ENCODE measurements around the gene HUWE1.
"Not testable (repeated sequence)": the region's sequence is repeated elsewhere in the genome, so short reads cannot be mapped to it uniquely, and the experiment has no call there.

Gene HUWE1

DNA sequence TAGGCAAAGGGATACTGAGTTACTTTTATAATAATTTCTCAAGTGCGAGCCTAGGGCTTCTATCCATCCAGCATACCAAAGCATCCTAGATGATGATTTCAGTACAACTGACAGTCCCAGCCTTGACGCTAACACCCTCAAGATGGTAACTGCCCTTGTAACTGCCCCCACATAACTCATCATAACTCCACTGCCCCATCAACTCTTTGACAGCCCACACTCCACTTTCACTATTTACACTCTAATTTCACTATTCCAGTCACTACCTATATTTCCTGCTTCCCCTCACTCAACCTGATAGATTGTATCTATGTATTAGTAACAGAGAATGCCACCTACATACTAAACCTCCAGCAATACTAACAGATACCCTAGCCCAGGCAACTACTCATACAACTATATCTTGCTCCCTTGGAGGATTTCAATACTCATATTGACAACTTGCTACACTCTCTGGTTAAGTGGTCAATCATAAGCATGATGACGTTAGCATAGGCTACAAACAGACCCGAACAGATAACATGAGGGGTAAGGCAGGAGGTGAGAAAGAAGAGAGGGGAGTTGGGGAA, 65.0 kb downstream of the HUWE1 start:
- no peak for DNase-seq (ENCODE audit: low read depth)

DNA sequence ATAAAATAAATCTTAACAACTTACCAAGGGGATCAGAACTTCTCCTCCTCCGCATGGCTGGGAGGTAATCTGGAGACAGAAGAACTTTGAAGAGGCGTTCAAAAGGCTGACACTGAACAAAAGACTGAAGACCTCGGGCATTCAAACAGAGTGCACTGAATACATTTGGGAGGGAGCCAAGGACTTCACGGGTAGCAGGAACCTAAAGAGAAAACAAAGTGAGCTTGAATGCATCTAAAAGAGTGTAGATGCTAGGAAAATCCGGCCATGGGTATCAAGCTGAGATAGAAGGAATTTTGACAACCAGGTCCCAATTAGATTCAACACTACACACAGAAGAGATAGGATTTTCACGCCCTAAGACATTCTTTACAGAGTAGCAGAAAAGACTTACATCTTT, 69.6 kb downstream of the HUWE1 start:
- DNase-seq (ENCODE audit: low read depth) = no peak

DNA sequence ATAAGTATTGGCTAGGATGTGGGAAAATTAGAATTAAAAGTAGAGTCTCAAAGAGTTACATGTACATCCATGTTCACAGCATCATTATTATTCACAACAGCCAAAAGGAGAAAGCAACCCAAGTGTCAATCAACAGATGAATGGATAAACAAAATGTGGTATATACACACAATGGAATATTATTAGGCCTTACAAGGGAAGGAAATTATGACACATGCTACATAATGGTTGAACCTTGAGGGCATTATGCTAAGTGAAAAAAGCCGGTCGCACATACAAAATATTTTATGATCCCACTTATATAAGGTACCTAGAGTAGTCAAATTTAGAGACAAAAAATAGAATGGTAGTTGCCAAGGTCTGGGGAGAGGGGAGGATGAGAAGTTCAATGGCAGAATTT, 80.1 kb downstream of the HUWE1 start:
- DNase-seq (ENCODE audit: low read depth) = no peak

DNA sequence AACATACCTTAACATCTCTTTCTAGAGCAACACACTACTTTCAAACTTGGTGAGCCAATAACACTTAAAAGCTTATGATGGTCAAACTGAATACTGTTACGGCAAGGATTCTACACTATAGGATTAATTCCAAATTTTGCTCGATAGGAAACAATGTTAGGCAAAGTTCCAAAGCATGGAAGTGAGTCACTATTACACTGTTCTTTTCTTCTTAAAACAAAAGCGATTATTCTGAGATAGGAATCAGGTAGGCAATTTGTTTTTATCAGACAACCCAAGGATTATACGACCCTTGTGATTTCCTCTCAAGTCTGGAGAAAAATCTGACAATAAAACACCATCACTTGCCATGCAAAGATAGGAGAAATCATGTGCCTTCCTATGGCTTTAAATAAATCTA, 81.5 kb downstream of the HUWE1 start:
- no peak for DNase-seq (ENCODE audit: low read depth)

DNA sequence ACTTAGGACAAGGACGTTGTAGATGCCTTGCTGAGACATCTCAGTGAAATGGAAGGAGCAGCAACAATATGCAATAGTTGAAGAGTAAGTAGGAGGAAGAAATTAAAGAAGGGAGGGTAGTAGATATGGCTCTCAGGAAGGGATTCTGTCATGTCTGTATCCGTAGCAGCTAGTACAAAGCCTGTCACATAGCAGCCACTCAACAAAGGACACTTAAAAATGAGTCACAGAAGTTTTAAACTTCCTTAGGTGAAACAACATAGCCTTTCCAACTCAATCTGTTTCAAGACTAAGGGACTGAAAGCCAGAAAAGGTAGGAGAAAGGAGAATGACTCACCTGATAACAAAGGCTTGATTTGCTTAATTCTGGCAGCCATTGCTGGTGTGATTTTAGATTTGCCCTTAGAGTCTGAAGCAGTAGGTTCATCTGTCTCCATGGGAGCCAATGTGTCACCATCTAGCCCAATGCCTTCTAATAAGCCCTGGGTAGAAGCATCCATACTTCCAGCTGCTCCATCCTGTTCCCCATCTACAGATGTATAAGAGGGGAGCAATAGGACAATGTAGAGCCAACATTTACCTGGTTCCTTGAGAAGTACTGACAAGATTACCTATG, 86.6 kb downstream of the HUWE1 start:
- DNase-seq (ENCODE audit: low read depth) = no peak

DNA sequence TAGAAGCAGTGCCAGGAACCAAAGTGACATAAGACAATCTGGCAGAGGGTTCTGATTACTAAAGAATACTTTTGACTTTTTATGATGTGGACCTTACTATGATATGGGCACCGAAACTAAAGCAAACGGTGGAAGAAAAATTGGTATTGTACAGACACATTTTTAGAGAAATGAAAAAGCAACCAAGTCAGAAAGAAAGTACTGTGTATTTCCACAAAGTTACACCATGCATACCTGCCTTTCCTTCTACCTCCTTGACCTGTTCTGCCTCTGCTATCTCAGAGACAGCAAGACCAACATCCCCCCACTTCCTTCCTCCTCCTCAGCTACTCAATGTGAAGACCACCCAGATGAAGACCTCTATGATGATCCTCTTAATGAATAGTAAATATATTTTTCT, 88.3 kb downstream of the HUWE1 start:
- no peak for DNase-seq (ENCODE audit: low read depth)

DNA sequence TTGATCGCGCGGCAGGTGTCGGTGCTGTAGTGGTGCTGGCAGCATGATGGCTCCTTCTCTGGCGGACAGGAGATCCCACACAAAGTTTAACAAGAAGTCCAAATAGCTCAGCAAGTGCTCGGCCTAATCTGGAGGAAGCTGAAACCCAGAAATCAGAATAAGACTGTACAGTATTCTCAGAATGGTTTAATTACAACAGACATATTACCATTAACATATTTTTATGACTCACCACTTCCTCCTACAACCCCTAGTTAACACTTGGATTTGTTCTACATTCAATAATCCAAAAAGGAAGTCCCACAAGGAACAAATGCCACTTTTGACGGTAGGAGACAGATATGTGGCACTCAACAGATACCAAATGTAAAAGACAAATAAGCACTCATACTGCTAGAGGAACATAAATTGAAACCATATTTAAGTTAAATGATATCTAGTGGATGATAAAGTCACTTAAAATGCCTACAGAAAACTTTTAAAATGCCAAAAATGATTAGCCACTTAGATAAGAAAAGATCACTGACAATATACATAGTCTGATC, 91.2 kb downstream of the HUWE1 start:
- DNase-seq (ENCODE audit: low read depth) = no peak

DNA sequence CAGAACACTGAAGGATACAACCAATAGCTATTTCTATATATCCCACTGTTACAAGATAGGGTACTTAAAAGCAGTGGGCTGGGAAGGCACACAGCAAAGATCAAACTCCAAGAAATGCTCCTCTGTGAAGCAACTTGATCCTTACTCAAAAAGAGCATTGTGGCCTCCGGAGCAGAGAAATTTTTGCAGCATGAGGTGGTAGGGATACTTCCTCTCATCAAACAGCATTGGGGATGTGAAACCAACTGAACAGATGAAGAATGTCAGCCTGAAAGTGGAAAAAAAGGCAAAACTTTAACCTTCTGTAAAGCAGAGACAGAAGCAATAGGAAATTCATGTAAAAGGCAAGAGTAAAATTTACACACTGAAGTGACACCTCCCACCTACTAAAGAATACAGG, 92.2 kb downstream of the HUWE1 start:
- no peak for DNase-seq (ENCODE audit: low read depth)

DNA sequence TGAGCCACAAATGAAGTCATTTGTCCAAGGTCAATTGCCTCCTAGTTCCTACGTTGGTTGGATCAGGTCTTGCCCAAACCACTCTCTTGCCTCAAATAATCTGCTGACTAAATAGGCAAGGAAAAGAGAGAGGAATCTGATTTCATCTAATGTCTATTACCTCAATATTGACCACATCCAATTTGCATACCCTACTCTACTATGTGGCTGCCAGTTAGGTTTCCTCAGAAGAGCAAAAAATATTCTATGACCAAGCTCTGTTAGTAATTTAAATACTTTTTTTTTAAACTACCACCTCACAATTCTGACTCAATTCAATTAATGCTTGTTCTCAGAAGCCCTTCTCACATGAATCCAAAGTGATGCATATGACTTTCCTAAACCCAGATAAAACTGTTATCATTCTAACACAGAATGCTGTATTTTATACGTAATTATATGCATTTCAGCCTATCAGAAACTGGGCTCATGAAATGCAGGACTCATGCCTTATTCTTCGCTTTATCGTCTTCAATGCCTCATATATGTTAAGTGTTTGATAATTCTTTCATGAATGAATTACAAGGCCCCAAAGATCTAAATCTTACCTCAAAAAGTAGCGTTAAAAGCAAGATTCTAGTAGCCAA, 98.6 kb downstream of the HUWE1 start:
- DNase-seq (ENCODE audit: low read depth) = no peak

DNA sequence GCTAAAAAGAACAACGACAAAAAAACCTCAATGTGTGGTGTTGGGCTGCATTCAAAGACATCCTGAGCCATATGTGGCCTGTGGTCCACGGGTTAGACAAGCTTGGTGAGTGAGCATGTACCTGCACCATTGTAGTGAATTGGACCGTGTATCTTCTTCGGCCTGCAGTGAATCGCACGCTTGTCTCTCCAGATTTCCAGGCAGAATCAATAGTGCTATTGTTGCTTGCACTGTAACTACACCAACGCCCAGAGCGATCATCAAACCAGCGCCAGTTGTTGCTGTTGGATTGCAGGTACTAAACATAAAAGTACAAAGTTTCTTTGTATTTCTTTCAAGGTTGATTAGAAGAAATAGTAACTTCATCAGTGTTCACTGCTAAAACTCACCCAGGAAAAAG, 101.6 kb downstream of the HUWE1 start:
- no peak for DNase-seq (ENCODE audit: low read depth)

DNA sequence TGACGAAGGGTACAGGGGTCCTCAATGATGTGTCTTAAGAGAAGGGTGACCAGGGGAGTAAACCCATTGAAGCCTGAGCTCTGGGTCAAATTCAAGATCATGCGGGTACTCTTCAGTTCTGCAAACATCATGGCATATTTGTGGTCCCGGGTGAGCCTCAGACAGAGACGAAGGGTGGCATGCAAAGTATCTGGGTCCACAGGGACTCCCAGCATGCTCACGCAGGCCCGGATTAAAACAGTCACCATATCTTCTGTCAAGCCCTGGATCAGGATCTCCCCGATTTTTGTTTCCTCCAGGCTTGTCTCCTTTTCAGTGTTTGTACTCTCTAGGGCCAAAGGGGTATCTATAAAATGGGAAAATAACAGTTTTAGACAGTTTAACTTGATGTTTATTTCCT, 102.9 kb downstream of the HUWE1 start:
- DNase-seq (ENCODE audit: low read depth) = no peak

DNA sequence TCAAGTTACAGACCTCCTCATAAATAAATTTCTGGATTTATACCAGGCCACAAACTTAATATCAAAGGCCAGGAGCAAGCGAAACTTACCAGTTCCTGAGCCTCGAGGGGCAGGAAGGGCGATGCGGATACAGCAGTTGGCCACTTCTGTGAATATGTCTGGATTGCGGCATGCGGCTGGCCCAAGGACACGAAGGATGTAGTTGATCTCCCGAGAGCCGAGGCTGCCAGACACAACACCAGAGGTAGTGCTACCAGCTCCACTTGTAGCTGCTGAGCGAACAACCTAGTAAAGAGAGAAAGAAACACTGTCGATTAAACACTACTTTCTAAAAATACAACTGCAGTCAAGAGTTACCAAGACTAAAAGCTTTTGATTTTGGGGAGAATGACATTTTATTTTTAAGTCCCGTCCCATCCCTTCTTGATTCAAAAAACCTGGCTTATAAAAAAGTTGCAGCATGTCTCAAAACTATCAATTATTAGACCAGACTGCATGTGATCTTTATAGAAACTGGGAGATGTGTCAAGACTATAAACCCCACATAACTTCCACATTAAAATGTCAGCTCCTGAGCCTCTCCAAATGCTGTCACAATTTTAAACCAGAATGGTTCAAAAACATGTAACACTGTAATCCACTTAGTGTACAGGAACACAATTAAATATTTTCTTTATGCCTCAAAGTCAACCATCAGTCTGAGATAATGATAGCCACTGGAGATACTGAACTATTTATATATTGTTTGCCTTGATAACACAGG, 105.6 kb downstream of the HUWE1 start:
- no peak for DNase-seq (ENCODE audit: low read depth)

DNA sequence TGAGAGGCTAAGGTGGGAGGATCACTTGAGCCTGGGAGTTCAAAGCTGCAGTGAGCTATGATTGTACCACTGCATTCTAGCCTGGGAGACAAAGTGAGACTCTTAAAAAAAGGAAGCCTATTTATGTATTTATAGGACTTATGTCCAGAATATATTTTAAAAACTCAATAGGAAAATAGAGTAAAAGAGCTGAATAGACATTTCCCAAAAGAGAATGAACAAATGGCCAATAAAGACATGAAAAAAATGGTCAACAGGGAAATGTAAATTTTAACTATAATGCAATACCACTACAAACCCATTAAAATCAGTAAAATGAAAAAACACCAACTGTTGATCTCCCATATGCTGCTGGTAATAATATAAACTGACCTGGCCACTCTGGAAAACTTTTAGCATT, 115.0 kb downstream of the HUWE1 start:
- no peak for DNase-seq (ENCODE audit: low read depth)

DNA sequence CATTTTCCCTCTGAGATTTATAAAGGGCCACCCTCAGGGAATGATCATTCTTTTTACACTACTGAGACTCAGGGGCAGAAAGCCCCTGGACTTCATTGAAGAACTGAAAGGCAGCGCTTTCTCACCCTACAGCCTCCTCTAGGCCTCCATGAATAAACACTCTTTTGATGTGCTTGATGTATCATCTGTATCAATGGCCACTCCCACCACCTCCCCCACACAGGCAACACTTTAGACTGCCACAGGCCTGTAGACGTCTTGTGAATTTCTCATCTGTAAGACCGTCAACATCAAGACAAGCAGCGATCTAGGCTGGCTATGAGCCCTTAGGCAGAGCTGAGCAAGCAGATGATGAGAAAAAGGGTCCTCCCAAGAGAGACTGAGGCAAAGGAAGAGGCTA, 123.2 kb downstream of the HUWE1 start:
- no peak for DNase-seq (ENCODE audit: low read depth)

DNA sequence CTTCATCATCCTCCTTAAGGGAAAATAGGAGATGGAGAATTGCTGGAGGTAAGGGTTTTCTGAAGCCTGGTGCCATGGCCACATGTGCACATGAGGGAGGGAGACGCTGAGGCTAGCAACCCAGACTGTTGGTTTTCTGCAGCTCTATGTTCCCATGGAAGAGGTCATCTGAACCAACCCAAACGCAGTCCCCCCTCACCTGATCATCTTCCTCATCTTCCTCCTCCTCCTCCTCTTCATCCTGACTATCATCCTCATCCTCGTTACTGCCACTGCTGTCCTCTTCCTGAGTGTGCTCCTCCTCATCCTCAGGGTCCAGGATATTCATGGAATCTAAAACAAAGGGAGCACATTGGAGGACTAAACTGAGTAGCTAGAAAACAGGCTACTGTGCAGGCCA, 124.6 kb downstream of the HUWE1 start:
- no peak for DNase-seq (ENCODE audit: low read depth)

DNA sequence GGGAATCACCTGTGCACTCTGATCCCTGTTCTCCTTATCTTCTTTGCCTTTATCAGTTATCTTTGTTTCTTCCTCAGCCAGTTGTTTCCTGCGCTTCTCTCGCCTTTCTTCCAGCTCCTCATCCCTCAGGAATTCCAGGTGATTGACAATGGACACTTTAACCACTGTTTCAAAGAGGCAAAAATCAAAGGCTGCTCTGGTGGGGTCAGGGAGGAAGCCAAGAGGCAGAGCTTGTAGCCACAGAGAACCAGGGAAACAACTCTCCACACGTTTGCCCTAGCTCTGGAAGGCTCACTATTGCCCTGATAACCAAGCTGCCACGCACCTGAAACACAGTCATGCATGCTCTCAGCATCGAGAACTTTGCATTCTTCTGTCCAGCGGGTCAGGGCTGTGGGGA, 127.9 kb downstream of the HUWE1 start:
- DNase-seq (ENCODE audit: low read depth) = no peak

DNA sequence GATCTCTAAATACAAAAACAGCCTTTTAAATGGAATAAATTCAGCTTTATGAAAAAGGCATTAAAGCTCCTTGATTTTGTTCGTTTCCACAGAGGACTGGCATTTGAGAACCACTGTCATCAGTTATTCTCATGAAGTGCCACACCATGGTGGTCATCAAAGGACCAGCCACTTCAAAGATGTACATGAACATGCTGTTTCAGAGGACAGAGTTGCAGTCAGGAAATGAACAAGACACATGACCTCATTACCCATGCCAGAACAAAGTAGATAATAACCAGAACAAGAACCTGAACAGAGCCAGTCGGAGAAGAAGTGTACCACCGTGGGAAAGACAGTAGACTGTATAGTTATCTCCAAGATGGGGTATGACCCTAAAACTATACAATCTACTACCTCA, 129.7 kb downstream of the HUWE1 start:
- no peak for DNase-seq (ENCODE audit: low read depth)

DNA sequence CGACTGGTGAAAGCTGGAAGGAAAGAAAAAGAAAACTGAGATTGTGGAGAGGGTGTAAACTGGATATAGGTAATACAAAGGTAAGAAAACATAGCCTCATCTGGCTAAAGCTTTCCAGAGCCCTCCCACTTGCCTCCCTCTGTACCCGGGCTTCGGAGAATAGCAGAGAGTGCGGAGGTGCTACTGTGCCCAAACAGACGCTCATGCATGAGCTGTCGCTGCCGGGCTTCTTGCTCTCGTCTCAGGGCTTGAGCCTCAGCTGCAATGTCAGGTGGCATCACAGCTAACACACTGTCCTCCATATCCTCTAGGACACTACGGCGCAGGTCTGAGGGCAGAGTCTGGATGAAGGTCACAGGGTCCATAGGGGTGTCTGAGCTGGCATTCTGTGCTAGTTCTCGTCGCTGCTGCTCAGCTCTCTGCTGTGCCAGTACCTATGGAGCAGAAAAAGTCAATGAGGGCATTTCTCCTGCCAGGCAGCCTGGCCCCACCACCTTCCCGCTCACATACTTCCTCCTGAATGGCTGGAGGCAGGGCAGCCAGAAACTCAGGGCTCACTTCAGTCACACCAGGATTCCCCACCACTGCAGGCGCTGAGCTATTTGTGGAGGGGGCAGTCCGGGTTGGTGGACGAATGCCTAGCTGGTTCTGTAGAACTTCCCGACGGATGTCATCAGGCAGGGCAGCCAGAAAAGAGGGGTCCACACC, 135.6 kb downstream of the HUWE1 start:
- DNase-seq (ENCODE audit: low read depth) = no peak

DNA sequence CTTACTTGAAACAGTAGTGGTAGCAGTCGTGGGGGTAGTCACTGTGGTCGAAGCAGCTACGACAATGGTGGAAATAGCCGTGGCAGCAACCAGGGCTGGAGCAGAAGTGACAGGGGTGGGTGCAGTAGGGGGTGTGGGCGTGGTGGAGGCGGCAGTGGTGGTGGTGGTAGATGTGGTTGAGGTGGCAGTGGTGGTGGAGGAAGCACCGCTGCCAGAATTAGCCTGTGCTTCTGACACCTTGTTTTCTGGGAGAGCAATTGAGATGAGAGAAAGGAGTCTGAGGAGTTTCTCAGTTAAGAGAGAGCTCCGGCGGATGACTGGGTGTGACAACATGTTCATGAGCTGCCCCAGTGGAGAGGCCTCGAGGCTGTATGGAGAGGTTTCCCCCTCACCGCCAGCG, 138.9 kb downstream of the HUWE1 start:
- no peak for DNase-seq (ENCODE audit: low read depth)

DNA sequence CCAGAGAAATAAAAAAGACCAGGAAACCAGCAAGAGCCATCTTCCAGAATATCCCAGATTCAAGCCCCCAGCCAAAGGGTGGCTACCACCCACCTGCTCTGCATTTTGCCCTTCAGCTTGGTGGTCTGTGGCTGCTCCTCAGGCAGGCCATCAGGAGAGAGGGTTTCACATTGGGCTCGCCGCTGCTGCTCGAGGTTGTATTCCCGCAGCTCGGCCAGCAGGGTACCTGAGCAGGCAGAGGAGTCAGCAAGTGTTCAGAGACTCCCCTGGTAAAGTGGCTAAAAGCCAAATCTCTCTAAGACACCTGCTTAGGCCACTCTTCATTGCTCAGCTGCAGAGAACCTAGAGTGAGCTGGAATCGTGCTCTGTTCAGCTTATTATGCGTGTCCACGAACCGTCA, 141.6 kb downstream of the HUWE1 start:
- no peak for DNase-seq (ENCODE audit: low read depth)

DNA sequence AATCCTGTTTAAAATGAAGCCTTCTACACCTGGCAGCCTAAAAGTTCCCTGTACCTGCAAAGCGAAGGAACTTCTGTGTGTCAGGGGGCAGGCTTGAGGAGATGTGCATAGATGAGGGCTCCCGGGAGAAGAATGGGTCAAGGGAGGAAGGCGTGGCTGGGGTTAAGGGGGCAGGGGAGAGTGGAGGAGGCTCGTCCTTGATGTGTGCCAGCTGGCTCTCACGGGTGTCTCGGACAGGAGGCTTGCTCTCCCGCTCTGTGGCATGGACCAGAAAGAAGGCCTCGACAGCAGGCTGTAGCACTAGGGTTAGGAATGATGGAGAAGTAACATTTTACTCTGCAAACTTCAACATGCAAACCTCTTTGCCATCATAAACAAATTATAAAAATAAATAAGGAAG, 147.7 kb downstream of the HUWE1 start:
- no peak for DNase-seq (ENCODE audit: low read depth)

DNA sequence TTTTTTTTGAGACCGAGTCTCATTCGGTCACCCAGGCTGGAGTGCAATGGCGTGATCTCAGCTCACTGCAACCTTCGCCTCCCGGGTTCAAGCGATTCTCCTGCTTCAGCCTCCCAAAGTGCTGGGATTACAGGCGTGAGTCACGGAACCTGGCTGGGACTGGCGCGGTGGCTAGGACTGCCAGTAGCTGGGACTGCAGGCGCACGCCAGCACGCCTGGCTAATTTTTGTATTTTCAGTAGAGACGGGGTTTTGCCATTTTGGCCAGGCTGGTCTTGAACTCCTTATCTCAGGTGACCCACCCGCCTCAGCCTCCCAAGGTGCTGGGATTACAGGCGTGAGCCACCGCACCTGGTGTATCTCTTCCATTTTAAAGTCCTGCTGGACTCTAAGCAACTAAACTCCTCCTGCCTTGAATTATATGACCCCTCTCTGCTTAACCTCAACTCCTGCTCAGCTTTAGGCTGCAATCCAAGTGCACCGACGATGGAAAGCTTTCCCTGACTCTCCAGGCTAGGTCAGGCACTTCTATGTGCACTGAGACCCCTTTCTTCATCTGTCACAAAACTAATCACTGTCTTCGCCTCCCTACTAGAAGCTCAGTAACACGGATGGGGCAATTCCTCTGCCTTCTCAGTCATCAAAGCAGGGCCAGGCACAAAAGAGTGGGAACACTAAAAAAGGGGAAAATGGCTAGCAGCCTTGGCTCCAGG, 155.1 kb downstream of the HUWE1 start:
- not testable (repeated sequence) for DNase-seq (ENCODE audit: low read depth)
